NCI-H2227 (cell line): ENCODE measurements around the gene PTPRG.

Experiments
- DNase-seq: peaks from one replicate; lab custom pipeline; 2025; ENCODE audit not compliant: unreplicated experiment; lab: John Stamatoyannopoulos, UW

The PTPRG gene

GRCh38 chr3:61789861-61790260 is 228.5 kb downstream of the PTPRG start:
- DNase-seq, result no peak

- DNase-seq, result no peak
These were observed 229.0 kb downstream of the PTPRG start for GRCh38 chr3:61790411-61790810.

- DNase-seq, result no peak
These were observed 231.7 kb downstream of the PTPRG start for GRCh38 chr3:61793056-61793455.

DNA sequence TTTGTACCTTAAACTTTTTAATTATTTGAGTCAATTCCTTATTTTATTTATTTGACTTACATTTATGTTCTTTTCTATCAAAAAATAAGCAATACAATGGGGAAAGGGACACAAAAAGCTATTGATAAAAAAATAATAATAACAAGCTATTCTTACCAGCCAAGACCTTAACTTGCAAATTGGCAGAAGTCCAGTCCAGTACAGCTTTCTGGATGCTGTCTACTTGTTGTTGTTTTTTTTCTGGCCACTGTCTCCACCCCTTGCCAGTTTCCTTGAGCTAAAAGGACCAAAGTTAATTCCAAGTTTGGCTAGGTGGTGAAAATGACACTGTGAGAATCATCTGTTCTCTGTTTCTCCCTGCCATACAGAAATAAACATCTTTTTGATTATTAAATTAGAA is 232.2 kb downstream of the PTPRG start:
- no peak for DNase-seq

DNA sequence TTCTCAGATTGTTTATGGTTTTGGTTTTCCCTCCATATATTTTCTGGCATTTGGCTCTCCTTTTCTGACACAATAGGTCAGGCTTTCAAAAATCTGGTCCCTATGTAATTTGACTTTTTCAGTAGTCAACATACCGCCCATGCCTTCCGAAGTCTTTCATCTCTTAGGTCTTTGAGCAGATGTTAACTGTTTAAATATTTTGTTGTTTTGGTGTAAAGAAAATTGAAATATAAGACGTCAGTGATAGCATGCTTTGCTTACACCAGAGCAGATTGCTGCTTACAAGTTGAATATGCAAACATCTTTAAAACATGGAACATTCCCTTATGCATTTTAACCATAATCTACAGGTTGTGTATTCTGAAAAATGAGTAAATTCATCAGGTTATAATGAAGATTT is 233.0 kb downstream of the PTPRG start:
- no peak for DNase-seq

DNA sequence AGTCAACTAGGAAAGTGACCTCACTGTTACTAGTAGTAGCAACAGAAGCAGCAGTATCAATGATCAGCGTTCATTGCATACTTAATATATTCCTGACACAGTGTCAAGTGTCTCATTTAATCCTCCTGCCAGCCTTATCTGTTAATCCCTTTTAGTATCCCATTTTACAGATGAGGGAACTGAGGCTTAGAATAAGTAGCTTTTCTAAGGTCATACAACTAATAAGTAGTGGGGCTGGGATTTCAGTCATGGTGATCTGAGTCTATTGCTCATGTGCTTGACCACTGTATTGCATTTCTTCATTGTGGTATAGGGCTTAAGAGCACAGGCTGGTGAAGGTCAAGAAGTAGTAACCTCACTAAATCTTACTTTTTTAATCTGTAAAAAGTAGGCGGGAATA is 233.6 kb downstream of the PTPRG start:
- DNase-seq, result no peak

DNA sequence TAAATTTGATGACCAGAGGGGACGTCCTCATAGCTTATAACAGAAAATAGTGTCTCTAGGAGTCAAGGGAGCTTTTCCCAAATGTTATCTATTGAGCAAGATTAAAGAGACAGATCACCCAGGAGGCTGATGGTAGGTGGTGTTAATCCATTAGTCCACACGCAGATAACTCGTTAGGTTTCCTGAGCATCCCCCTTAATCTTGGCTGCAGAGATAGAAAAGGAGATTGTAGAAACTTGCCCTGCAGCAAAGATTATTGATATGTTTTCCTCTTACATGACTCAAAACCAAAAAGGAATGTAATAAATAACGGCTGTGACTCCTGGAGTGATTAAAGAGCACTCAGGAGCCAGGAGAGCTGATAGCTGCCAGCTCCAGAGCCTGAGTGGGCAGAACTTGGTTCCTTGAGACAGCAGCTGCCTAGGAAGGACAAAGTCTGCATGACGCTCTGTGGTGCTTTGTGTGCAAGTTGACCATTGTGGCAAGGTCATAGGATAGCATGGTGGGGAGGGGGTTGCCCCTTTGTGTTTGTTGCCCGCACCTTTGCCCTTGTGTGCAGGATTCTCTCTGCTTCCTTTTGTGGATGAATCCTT is 234.8 kb downstream of the PTPRG start:
- no peak for DNase-seq

GRCh38 chr3:61796911-61797310 is 235.5 kb downstream of the PTPRG start:
- no peak for DNase-seq

- DNase-seq, result no peak
These were observed 241.4 kb downstream of the PTPRG start for GRCh38 chr3:61802772-61803171.

DNA sequence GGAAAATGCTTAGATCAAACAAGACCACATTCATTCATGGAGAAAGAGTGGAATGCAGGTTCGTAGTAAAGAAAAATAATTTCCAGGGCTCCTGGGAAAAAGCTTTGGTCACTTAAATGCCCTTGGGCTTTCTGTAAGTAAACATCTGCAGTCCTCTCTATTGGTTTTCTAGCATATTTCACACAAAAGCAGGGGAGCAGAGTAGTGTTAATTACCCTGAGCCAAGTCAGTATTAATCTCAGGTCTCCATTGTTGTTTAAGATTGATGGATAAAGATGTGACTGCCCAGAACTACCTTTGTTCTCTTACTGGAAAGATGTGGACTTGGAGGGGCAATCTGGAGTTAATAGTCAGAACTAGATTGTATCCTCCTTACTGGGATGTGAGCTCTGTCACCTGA is 242.6 kb downstream of the PTPRG start:
- DNase-seq, result no peak

DNA sequence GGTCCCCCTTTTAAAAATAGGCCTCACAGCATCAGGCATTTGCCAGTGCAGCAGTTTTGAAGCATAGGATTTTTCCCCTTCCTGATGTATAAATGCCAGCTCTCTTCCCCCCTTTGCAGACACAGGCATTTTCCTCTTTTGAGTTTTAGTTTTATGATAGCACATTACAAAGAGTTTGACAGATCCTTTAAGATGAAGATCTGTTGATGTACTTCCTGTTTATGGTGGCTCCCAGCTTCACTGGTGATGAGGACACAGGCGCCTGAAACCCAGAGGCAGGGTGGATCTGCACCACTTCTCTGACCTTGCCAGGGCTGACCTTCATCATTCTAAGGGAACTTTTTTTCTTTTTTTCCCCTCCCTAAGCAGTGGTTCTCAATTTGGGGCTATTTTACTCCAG is 243.4 kb downstream of the PTPRG start:
- DNase-seq, result no peak

DNA sequence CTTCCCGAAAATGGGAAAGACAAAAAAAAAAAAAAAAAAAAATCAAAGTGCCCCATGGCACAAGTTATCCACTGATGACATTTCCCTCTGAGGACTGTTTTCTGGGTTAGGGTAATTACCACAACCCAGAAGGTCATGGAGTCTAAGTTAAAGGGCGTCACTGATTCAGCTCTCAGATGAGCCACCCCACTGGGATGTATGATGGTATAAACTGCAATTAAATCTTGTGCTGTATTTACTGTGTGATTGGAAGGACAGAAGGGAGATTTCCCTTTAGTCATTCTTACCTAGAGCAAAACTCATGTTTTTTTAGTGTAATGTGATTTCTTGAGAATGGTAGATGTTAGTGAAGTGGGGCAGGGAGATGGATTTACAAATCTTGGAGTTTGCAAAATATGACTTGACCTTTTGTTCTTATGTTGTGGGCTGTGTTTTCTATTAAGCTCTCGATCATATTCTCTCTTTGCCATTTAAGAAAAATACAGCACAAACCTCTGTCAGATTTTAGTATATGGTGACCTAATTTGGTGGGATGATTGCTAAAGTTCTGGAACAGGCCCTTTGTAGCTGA is 244.2 kb downstream of the PTPRG start:
- peak; percentile 15 for DNase-seq

GRCh38 chr3:61806810-61807209 is 245.4 kb downstream of the PTPRG start:
- DNase-seq, result no peak

- DNase-seq, result no peak
These were observed 246.5 kb downstream of the PTPRG start for GRCh38 chr3:61807865-61808276.

- DNase-seq, result no peak
These were observed 247.2 kb downstream of the PTPRG start for GRCh38 chr3:61808526-61808925.

DNA sequence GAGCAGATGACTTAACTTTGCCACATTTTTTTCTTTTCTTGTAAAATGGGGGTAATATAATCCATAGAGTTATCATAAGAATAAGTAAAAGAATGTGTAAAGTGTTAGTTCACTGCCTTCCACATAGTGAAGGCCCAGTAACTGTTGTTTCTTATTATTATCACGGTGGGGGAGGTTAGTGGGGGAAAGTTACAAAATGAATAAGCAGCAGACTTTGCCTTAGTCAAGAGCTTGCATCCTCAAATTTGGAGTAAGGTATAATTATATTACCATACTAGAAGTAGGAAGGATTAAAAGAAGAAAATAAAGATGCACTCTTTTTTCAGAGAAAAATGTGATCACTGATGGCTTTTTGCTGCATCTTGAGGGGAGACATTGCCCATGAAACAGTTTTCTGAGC is 247.6 kb downstream of the PTPRG start:
- DNase-seq, result no peak

DNA sequence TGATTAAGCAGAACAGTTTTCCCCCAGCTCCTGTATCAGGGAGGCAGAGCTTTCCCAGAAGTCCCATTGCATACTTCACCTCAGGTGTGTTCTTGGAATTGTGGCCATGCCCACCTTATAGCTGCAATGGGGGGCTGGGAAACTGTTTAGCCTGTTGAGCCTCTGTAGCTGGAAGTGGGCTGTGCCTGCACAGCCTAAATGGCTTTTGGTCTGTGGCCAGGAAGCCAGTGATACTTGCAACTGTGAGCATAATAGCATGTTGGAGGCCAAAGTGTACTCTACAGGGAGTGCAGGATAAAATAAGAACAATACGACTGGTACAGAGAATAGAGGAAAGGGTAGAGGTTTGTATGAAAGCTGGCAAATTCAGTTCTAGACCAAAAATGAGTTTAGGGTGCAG is 248.5 kb downstream of the PTPRG start:
- DNase-seq, result peak; percentile 51

GRCh38 chr3:61810953-61811497 is 249.7 kb downstream of the PTPRG start:
- DNase-seq, result no peak

DNA sequence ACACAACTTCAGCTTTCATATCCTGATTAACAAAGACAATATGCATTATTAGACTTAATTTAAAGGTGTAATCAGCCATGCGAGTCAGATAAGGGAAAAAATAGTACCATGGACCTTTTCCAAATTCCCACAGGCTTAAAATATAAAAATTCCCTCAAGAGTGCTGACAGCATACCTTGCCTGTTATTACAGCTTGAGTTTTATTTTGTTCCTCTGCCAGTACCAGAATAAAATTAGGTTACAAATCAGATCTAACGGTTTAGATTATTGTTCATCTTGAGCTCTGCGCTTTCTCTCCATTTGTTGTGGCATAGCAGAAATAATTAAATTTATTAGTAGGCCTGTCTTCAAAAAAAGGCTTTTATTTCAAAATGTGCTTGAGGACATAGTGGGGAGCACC is 250.3 kb downstream of the PTPRG start:
- DNase-seq, result no peak

GRCh38 chr3:61812085-61812484 is 250.7 kb downstream of the PTPRG start:
- no peak for DNase-seq

DNA sequence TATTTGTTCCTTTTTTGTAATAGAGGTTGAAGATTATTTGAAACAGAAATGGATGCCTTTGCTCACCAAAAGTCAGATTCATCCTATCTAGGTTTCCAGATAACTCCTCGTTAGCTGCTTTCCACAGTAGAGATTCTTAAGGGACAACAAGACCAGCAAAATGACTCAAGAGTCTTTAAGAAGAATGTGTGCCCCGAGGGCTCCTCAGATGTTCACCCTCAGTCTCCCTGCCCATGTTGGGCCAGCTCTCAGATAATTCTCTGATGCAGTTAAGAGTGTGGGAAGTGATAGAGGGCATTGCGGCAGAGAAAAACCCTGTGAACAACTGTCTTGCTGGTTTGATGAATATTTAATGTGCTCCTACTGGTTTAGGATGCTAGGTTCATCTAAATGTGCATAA is 251.1 kb downstream of the PTPRG start:
- DNase-seq, result no peak

DNA sequence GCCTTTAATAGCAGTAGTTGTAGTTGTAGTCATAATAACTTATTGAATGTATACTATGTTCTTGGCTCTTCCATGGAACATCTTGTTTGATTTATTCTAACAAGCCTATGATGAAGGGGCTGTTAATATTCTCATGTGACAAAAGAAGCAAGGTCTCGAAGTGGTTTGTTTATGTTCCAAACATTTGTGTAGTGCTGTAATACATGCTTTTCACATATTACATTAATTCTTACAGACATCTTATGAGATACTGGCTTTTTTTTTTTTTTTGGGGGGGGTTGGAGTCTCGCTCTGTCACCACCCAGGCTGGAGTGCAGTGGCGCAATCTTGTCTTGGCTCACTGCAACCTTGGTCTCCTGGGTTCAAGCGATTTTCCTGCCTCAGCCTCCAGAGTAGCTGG is 252.3 kb downstream of the PTPRG start:
- DNase-seq, result no peak

DNA sequence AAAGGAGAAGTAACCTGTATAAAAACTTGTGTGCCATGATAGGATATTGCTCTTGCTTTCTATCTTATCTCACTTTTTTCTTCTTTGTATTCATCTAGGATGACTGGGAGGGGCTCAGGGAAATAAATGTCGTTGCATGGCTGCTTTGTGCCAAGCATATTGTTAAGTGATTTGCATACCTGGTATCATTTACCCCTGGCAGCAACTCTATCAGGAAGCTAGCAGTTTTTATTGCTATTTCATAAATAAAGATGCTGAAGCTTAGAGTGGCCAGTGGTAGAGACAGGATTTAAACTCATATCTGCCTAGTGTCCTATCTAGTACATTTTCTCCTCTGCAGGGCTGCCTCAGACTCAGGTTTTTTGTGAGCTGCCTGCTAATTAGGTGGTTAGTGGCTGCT is 253.3 kb downstream of the PTPRG start:
- no peak for DNase-seq
